WTC11 (cell line): ENCODE results near the gene DIDO1. TPM values are rescaled to one million over a fixed set of nuclear protein-coding genes. Genes with fewer than 3 reads are reported as not detected.

Source experiments
- ATAC-seq: fragments of 200-7000 bp; cut with Tn5 transposase; 2 replicates; pipeline ENCODE4 v1.10.0; 2021; ENCODE audit warnings: mild to moderate bottlenecking, moderate library complexity
- CTCF ChIA-PET: fragments of 300-600 bp; sonication (Branson Sonifier 250); formaldehyde crosslinking; loops from one replicate; lab custom pipeline; 2021; ENCODE audit warnings: antibody characterized with exemption; lab: Charles Lee
- POLR2A ChIA-PET: fragments of 350-600 bp; sonication (Branson Sonifier 250); formaldehyde crosslinking; loops from one replicate; lab custom pipeline; 2021; ENCODE audit warnings: antibody characterized with exemption; lab: Charles Lee
- DNase-seq: peaks from one replicate; pipeline ENCODE4 v3.0.0; 2021; ENCODE audit warnings: low spot score
- H3K27ac Mint-ChIP-seq: 2 replicates; pipeline ENCODE4 v1.8.0; 2021; ENCODE audit warnings: mixed read lengths
- H3K27me3 Mint-ChIP-seq: 2 replicates; pipeline ENCODE4 v1.8.0; 2021; ENCODE audit warnings: low read depth, mild to moderate bottlenecking, moderate library complexity, mixed read lengths
- H3K36me3 Mint-ChIP-seq: 2 replicates; pipeline ENCODE4 v1.8.0; 2021; ENCODE audit warnings: mixed read lengths
- H3K4me1 Mint-ChIP-seq: 2 replicates; pipeline ENCODE4 v1.8.0; 2022; ENCODE audit warnings: mixed read lengths
- H3K4me3 Mint-ChIP-seq: 2 replicates; pipeline ENCODE4 v1.8.0; 2021; ENCODE audit warnings: mild to moderate bottlenecking, moderate library complexity, mixed read lengths
- H3K9me3 Mint-ChIP-seq: 2 replicates; pipeline ENCODE4 v1.8.0; 2021; ENCODE audit warnings: mixed read lengths
- ELF4 ChIP-seq: sonication (generic); formaldehyde crosslinking; IDR thresholded peaks from 2 replicates; pipeline ENCODE4 v1.8.1; 2022; ENCODE audit warnings: low read depth, mild to moderate bottlenecking, moderate library complexity, missing genetic modification reagents
- ESRRA ChIP-seq: sonication (generic); formaldehyde crosslinking; IDR thresholded peaks from 2 replicates; pipeline ENCODE4 v1.8.1; 2022; ENCODE audit warnings: mild to moderate bottlenecking, missing genetic modification reagents, borderline replicate concordance
- GRHL2 ChIP-seq: fragments of 250-450 bp; sonication (Bioruptor Pico); IDR thresholded peaks from 2 replicates; pipeline ENCODE4 v1.8.0; 2022; ENCODE audit warnings: mild to moderate bottlenecking, moderate library complexity; ENCODE audit not compliant: insufficient replicate concordance, severe bottlenecking
- IRF2 ChIP-seq: sonication (generic); formaldehyde crosslinking; IDR thresholded peaks from 2 replicates; pipeline ENCODE4 v1.8.0; 2022; ENCODE audit warnings: low read depth, missing genetic modification reagents, borderline replicate concordance
- MYBL2 ChIP-seq: sonication (generic); formaldehyde crosslinking; IDR thresholded peaks from 2 replicates; pipeline ENCODE4 v1.8.1; 2023; ENCODE audit warnings: mild to moderate bottlenecking, moderate library complexity, missing genetic modification reagents
- NFYB ChIP-seq: sonication (generic); formaldehyde crosslinking; conservative IDR thresholded peaks from 2 replicates; pipeline ENCODE4 v1.8.0; 2022; ENCODE audit warnings: low read depth, missing genetic modification reagents
- TEAD4 ChIP-seq: sonication (generic); formaldehyde crosslinking; IDR thresholded peaks from 2 replicates; pipeline ENCODE4 v1.8.0; 2022; ENCODE audit warnings: mild to moderate bottlenecking, missing genetic modification reagents
- total RNA-seq: library from RNA; stranded (reverse); gene quantifications from 3 replicates; pipeline ENCODE4 v1.2.3, GENCODE V29; 2021
- TF ChIP-seq, protein P1 (sequence below): sonication (generic); formaldehyde crosslinking; IDR thresholded peaks from 2 replicates; pipeline ENCODE4 v1.8.0; 2022; ENCODE audit warnings: mild to moderate bottlenecking, missing genetic modification reagents
- TF ChIP-seq, protein P2 (sequence below): fragments of 250-450 bp; sonication (Bioruptor Pico); IDR thresholded peaks from 2 replicates; pipeline ENCODE4 v1.9.0; 2021; ENCODE audit warnings: mild to moderate bottlenecking, borderline replicate concordance
- TF ChIP-seq, protein P3 (sequence below): fragments of 250-450 bp; sonication (Bioruptor Pico); IDR thresholded peaks from 2 replicates; pipeline ENCODE4 v1.9.0; 2021; ENCODE audit warnings: mild to moderate bottlenecking
- TF ChIP-seq, protein P4 (sequence below): sonication (generic); formaldehyde crosslinking; IDR thresholded peaks from 2 replicates; pipeline ENCODE4 v1.8.1; 2023; ENCODE audit warnings: mild to moderate bottlenecking, missing genetic modification reagents

The DIDO1 gene
- total RNA-seq, 1 experiment from 2014 or later = 87.3 TPM

DNA sequence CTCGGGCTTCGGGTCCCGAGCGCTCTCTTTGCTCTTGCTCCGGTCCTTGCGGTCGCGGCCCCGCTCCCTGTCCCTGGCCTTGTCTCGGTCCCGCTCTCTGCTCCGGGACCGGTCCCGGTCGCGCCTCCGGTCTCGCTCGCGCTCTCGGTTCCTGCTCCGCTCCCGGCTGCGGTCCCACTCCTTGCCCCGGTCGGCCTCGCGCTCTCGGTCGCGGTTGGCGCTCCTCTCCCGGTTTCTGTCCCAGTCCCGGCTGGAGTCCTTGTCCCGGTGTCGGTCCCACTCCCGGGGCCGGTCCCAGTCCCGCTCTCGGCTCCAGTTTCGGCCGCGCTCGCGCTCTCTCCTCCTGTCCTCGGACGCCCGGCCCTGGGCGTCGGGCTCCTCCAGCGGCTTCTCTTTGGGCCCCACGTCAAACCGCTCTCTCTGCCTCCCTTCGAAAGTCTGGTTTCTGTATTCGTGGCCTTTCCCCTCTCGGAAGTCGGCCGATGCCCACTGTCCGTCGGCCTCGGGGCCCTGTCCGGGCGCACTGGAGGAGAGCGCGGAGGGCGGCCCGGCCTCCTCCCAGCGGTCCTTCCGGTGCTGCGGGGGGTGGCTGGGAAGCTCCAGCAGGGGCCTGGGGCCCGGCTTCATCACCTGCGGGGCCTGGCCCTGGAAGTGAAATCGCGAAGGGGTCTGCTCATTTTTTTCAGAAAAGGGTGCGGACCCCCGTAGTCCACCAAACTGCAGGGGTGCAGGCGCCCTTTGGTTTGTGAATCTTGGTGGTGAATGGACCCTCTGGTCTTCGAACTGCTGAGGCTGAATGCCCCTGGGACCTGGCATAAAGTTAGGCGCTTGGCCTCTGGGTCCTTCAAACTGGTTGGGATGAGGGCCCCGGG, 46.8 kb downstream of the DIDO1 start (continued):
- TF ChIP-seq MYBL2 (CRISPR knock-in tag) (no peak), ELF4 (CRISPR knock-in tag) (no peak), TEAD4 (CRISPR knock-in tag) (no peak), GRHL2 (CRISPR knock-in tag) (no peak)
- TF ChIP-seq, protein P1, sequence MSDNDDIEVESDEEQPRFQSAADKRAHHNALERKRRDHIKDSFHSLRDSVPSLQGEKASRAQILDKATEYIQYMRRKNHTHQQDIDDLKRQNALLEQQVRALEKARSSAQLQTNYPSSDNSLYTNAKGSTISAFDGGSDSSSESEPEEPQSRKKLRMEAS (CRISPR knock-in tag) = no peak
- TF ChIP-seq, protein P2, sequence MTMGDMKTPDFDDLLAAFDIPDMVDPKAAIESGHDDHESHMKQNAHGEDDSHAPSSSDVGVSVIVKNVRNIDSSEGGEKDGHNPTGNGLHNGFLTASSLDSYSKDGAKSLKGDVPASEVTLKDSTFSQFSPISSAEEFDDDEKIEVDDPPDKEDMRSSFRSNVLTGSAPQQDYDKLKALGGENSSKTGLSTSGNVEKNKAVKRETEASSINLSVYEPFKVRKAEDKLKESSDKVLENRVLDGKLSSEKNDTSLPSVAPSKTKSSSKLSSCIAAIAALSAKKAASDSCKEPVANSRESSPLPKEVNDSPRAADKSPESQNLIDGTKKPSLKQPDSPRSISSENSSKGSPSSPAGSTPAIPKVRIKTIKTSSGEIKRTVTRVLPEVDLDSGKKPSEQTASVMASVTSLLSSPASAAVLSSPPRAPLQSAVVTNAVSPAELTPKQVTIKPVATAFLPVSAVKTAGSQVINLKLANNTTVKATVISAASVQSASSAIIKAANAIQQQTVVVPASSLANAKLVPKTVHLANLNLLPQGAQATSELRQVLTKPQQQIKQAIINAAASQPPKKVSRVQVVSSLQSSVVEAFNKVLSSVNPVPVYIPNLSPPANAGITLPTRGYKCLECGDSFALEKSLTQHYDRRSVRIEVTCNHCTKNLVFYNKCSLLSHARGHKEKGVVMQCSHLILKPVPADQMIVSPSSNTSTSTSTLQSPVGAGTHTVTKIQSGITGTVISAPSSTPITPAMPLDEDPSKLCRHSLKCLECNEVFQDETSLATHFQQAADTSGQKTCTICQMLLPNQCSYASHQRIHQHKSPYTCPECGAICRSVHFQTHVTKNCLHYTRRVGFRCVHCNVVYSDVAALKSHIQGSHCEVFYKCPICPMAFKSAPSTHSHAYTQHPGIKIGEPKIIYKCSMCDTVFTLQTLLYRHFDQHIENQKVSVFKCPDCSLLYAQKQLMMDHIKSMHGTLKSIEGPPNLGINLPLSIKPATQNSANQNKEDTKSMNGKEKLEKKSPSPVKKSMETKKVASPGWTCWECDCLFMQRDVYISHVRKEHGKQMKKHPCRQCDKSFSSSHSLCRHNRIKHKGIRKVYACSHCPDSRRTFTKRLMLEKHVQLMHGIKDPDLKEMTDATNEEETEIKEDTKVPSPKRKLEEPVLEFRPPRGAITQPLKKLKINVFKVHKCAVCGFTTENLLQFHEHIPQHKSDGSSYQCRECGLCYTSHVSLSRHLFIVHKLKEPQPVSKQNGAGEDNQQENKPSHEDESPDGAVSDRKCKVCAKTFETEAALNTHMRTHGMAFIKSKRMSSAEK (CRISPR knock-in tag) = no peak
- TF ChIP-seq, protein P3, sequence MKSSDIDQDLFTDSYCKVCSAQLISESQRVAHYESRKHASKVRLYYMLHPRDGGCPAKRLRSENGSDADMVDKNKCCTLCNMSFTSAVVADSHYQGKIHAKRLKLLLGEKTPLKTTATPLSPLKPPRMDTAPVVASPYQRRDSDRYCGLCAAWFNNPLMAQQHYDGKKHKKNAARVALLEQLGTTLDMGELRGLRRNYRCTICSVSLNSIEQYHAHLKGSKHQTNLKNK = no peak

DNA sequence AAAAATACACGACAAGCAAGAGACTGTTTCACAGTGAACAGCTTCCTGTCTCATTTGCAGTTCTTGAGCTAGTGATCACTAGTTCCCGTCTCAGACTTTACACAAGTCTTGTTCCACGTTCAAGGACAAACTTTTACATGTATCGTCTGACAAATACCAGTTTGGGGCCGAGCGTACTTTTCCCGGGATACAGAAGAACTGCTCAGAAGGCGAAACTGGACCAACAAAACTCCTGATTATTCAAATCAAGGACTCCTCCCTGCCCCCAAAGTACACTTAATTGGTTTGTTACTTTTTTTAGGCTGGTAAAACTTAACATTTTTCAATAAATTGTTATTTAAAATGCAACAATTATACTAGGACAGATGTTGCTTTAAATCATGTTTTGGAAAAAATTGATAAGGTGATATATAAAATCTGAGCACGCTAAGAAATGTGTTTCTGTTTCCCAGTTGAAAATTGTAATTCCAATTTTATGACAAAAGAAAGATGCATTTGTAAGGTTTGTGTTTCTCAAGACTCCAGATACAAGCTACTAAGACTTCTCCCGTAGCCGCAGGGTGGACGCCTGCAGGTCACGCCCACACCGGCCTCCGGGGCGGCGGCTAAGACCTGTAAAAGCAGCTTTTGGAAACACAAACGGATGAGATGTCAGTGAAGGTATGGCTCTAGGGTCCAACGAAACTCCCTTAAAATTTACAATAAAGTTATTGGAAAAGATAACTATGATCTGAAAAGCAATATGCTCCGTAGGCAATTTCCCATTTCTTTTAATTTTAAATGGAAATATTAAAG, 47.9 kb downstream of the DIDO1 start:
- peak; percentile 56 for DNase-seq
- ATAC-seq = no peak
- H3K36me3 Mint-ChIP-seq = peaks cover 7% of the 10 kb centered on the region
- POLR2A ChIA-PET = interaction anchor here (1.0 kb wide), 1 partner anchor 57 kb away, joined by 3 read pairs; no protein-coding TSS in a partner anchor
- H3K27ac Mint-ChIP-seq = peak overlapping the region; percentile 88
- TF ChIP-seq ESRRA (CRISPR knock-in tag) (no peak), IRF2 (CRISPR knock-in tag) (no peak)
- H3K4me1 Mint-ChIP-seq = peaks cover 35% of the 10 kb centered on the region
- CTCF ChIA-PET = interaction anchor here (0.9 to 1.1 kb wide), 2 partner anchors 37 to 76 kb away, joined by 3 to 4 read pairs; no protein-coding TSS in a partner anchor
- H3K4me3 Mint-ChIP-seq = peak overlapping the region; percentile 22; the same call in 1 of the 2 replicates
- no peaks in the 10 kb centered on the region for H3K9me3 Mint-ChIP-seq
- H3K27me3 Mint-ChIP-seq = no peaks in the 10 kb centered on the region; the same call in 1 of the 2 replicates

DNA sequence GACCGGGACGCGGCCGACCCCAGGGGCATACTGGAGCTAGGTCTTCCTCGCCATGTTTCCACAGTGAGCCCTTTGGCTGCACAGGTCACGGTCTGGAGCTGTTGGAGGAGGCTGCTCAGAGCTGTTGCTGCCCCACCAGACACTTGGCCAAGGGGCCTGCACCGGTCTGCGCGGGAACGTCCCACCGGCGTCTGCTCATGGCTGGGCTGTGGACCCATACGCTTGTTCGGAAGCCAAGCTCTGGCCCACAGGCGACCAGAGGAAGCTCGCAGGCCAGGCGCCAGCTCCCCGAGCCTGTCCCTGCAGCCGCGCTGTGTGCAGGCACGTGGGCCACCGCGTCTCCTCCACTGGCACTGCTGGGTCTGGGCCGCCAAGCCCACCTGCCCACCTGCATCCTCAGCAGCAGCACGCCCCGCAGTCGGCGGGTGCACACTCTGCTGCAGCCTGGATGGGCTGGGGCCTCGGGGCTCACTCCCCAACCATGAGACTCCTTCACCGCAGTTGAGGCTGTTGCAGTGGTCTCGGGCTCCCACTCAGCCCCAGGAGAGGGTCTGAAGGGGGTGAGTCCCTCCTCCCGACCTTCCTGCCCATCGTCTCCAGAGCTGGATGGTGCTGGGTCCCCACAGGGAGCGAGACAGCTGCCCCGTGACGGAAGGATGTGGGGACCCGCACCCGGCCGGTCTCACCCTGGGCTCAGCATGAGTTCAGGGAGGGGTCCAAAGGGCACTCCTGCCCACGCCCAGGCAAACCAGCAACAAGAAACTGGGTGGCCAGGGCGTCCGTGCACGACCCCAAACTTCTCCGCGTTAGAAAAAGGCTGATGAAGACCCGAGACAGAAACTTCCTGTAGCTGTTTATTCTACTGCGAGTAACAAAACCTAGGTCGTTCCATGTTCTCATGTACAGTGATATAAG, 49.1 kb downstream of the DIDO1 start:
- POLR2A ChIA-PET = interaction anchor here (1.2 kb wide), 1 partner anchor 24 kb away, joined by 5 read pairs; no protein-coding TSS in a partner anchor
- Mint-ChIP-seq H3K27ac (0 out of 2 replicates have a peak overlapping the region, but pooled peaks have one; percentile 23), H3K4me1 (peaks cover 35% of the 10 kb centered on the region), H3K9me3 (no peaks in the 10 kb centered on the region), H3K36me3 (peaks cover 7% of the 10 kb centered on the region)
- DNase-seq = peak; percentile 51
- 0 out of 2 replicates have a peak, but pooled peaks have one; percentile 6 for TF ChIP-seq NFYB (CRISPR knock-in tag)
- TF ChIP-seq, protein P4, sequence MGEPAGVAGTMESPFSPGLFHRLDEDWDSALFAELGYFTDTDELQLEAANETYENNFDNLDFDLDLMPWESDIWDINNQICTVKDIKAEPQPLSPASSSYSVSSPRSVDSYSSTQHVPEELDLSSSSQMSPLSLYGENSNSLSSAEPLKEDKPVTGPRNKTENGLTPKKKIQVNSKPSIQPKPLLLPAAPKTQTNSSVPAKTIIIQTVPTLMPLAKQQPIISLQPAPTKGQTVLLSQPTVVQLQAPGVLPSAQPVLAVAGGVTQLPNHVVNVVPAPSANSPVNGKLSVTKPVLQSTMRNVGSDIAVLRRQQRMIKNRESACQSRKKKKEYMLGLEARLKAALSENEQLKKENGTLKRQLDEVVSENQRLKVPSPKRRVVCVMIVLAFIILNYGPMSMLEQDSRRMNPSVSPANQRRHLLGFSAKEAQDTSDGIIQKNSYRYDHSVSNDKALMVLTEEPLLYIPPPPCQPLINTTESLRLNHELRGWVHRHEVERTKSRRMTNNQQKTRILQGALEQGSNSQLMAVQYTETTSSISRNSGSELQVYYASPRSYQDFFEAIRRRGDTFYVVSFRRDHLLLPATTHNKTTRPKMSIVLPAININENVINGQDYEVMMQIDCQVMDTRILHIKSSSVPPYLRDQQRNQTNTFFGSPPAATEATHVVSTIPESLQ = no peak
- TF ChIP-seq, all 79 proteins: peak for 1
- ATAC-seq = peak; percentile 14
- CTCF ChIA-PET = interaction anchor here (0.9 to 1.9 kb wide), 5 partner anchors 16 to 170 kb away, joined by 3 to 6 read pairs (median 4); partner anchors contain the start of gene TCFL5
- H3K4me3 Mint-ChIP-seq = no peak overlapping the region
- no peaks in the 10 kb centered on the region; the same call in 1 of the 2 replicates for H3K27me3 Mint-ChIP-seq
